ENCODE measurements around the gene ENAH.
"Not testable (repeated sequence)": the region's sequence is repeated elsewhere in the genome, so short reads cannot be mapped to it uniquely, and the experiment has no call there.

The ENAH gene

GRCh38 chr1:225644666-225645065 lies 8.3 kb downstream of the ENAH start:
- no peak for DNase-seq (ENCODE audit: low spot score)

GRCh38 chr1:225642177-225642576 lies 10.7 kb downstream of the ENAH start:
- DNase-seq (ENCODE audit: low spot score): no peak

- no peak for DNase-seq (ENCODE audit: low spot score)
These were observed 14.1 kb downstream of the ENAH start for GRCh38 chr1:225638853-225639252.

- no peak for DNase-seq (ENCODE audit: low spot score)
These were observed 15.2 kb downstream of the ENAH start for GRCh38 chr1:225637651-225638199.

GRCh38 chr1:225636992-225637391 lies 15.9 kb downstream of the ENAH start:
- DNase-seq (ENCODE audit: low spot score): not testable (repeated sequence)

GRCh38 chr1:225635649-225636048 lies 17.3 kb downstream of the ENAH start:
- DNase-seq (ENCODE audit: low spot score): no peak

GRCh38 chr1:225632836-225633235 lies 20.1 kb downstream of the ENAH start:
- DNase-seq (ENCODE audit: low spot score): not testable (repeated sequence)

- DNase-seq (ENCODE audit: low spot score): no peak
These were observed 21.8 kb downstream of the ENAH start for GRCh38 chr1:225631021-225631663.

- no peak for DNase-seq (ENCODE audit: low spot score)
These were observed 23.4 kb downstream of the ENAH start for GRCh38 chr1:225629483-225629882.

- DNase-seq (ENCODE audit: low spot score): not testable (repeated sequence)
These were observed 24.1 kb downstream of the ENAH start for GRCh38 chr1:225628794-225629193.

- DNase-seq (ENCODE audit: low spot score): no peak
These were observed 25.5 kb downstream of the ENAH start for GRCh38 chr1:225627304-225627947.

GRCh38 chr1:225626698-225627097 lies 26.2 kb downstream of the ENAH start:
- DNase-seq (ENCODE audit: low spot score): no peak

- no peak for DNase-seq (ENCODE audit: low spot score)
These were observed 35.0 kb downstream of the ENAH start for GRCh38 chr1:225617956-225618355.

GRCh38 chr1:225617479-225617878 lies 35.4 kb downstream of the ENAH start:
- DNase-seq (ENCODE audit: low spot score): no peak

GRCh38 chr1:225615403-225615790 lies 37.5 kb downstream of the ENAH start:
- DNase-seq (ENCODE audit: low spot score): not testable (repeated sequence)

- DNase-seq (ENCODE audit: low spot score): no peak
These were observed 39.9 kb downstream of the ENAH start for GRCh38 chr1:225613006-225613405.

- no peak for DNase-seq (ENCODE audit: low spot score)
These were observed 40.6 kb downstream of the ENAH start for GRCh38 chr1:225612287-225612686.

- no peak for DNase-seq (ENCODE audit: low spot score)
These were observed 41.2 kb downstream of the ENAH start for GRCh38 chr1:225611537-225612223.

- no peak for DNase-seq (ENCODE audit: low spot score)
These were observed 42.4 kb downstream of the ENAH start for GRCh38 chr1:225610539-225610938.

GRCh38 chr1:225608014-225608796 lies 44.7 kb downstream of the ENAH start:
- no peak for DNase-seq (ENCODE audit: low spot score)

- no peak for DNase-seq (ENCODE audit: low spot score)
These were observed 45.6 kb downstream of the ENAH start for GRCh38 chr1:225607355-225607754.
